GM19193 (cell line): ENCODE measurements around the gene DSCAML1.

Experiments used
- POLR2A ChIP-seq: IDR thresholded peaks from 4 replicates; pipeline ENCODE4 v1.6.1; 2011; ENCODE audit not compliant: insufficient read depth, insufficient read length; ENCODE audit errors: extremely low read depth

DSCAML1 gene

GRCh38 chr11:117384045-117384444 lies 413.0 kb downstream of the DSCAML1 start:
- TF ChIP-seq POLR2A: no peak

GRCh38 chr11:117382746-117383145 lies 414.3 kb downstream of the DSCAML1 start:
- no peak for TF ChIP-seq POLR2A

- no peak for TF ChIP-seq POLR2A
These were observed 415.3 kb downstream of the DSCAML1 start for GRCh38 chr11:117381481-117382387.

GRCh38 chr11:117380676-117381075 lies 416.3 kb downstream of the DSCAML1 start:
- TF ChIP-seq POLR2A: no peak

GRCh38 chr11:117378976-117379865 lies 417.8 kb downstream of the DSCAML1 start:
- TF ChIP-seq POLR2A: no peak
